KOPT-K1 (cell line): ENCODE measurements around the gene TMED1.

Source experiments
- H3K27ac ChIP-seq: fragments of 200-600 bp; sonication (generic); 2 replicates; pipeline ENCODE4 v1.5.1; 2016; ENCODE audit warnings: antibody characterized with exemption, mild to moderate bottlenecking, low read depth, low read length; ENCODE audit not compliant: poor library complexity, severe bottlenecking
- H3K36me3 ChIP-seq: fragments of 200-600 bp; sonication (generic); 2 replicates; pipeline ENCODE4 v1.5.1; 2017; ENCODE audit warnings: antibody characterized with exemption, mild to moderate bottlenecking, low read length, moderate library complexity; ENCODE audit not compliant: insufficient read depth
- H3K9me3 ChIP-seq: fragments of 200-600 bp; sonication (generic); 2 replicates; pipeline ENCODE4 v1.5.1; 2017; ENCODE audit warnings: antibody characterized with exemption, low read length, mild to moderate bottlenecking; ENCODE audit not compliant: insufficient read depth, poor library complexity, severe bottlenecking

The TMED1 gene

DNA sequence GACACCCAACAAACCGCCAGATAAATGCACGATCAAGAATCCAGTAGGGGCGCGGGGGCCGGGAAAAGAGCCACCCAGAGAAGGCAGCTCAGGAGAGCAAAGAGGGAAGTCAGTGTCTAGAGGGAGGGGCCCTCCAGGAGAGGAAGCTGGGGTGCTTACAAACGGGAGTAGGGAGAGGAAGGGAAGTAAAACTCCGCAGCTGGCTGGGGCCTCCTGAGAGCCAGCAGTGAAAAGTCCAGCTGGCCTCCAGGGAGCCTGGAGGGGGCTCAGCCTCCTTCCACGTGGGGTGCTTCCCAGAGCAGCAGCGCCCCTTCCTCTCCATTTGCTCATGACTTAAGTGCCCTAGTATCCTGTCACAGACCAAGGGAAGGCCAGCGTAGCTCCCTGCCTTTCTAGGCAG lies 51.8 kb downstream of the TMED1 start:
- no peak overlapping the region for H3K27ac ChIP-seq
- H3K36me3 ChIP-seq: peaks cover 100% of the 10 kb centered on the region
- no peaks in the 10 kb centered on the region for H3K9me3 ChIP-seq

DNA sequence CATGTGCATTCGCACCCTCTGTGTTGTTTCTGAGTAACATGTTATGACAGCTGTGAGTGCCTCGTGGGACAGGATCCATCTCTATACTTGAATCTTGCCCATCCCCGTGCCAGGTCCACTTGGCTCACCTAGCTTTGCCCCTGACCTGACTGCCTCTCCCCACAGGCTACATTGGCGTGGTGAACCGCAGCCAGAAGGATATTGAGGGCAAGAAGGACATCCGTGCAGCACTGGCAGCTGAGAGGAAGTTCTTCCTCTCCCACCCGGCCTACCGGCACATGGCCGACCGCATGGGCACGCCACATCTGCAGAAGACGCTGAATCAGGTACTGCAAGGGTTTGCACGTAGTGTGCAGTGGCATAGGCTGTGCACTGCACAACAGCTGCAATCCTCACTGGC lies 53.2 kb downstream of the TMED1 start:
- no peak overlapping the region for H3K27ac ChIP-seq
- H3K36me3 ChIP-seq: peaks cover 97% of the 10 kb centered on the region
- H3K9me3 ChIP-seq: no peaks in the 10 kb centered on the region
